HL-60 (cell line): ENCODE data around the gene DOK6.

Experiments used
- DNase-seq, 2 experiments: peaks; one replicate each; pipeline ENCODE4 v3.0.0-alpha.2; 2010 to 2020; ENCODE audit warnings: low read depth in 1 of 2, low spot score in 1 of 2
- H3K27ac ChIP-seq: fragments of 250-450 bp; sonication (Bioruptor Pico); replicated peaks from 2 replicates; pipeline ENCODE4 v1.5.1; 2020; ENCODE audit warnings: mild to moderate bottlenecking, moderate library complexity
- H3K27me3 ChIP-seq: fragments of 250-450 bp; sonication (Bioruptor Pico); 2 replicates; pipeline ENCODE4 v1.5.1; 2021; ENCODE audit warnings: mild to moderate bottlenecking, moderate library complexity; ENCODE audit not compliant: insufficient read depth, poor library complexity, severe bottlenecking
- H3K4me3 ChIP-seq: replicated peaks from 2 replicates; pipeline ENCODE4 v1.5.1; 2011; ENCODE audit warnings: mild to moderate bottlenecking, control low read depth, low read length; ENCODE audit not compliant: insufficient read depth
- GABPA ChIP-seq: IDR thresholded peaks from 2 replicates; pipeline ENCODE4 v1.6.1; 2012; ENCODE audit warnings: low read depth
- POLR2AphosphoS5 ChIP-seq: IDR thresholded peaks from 2 replicates; pipeline ENCODE4 v1.6.1; 2012; ENCODE audit warnings: low read depth
- REST ChIP-seq: IDR thresholded peaks from 2 replicates; pipeline ENCODE4 v1.6.1; 2012; ENCODE audit warnings: low read depth; ENCODE audit not compliant: insufficient replicate concordance
- SPI1 ChIP-seq: IDR thresholded peaks from 2 replicates; pipeline ENCODE4 v1.6.1; 2012; ENCODE audit warnings: low read depth, mild to moderate bottlenecking, borderline replicate concordance
- TF ChIP-seq, protein P1 (sequence below): IDR thresholded peaks from one replicate; pipeline ENCODE4 v1.5.1; 2011; ENCODE audit warnings: low read length, control low read depth, inconsistent platforms; ENCODE audit not compliant: insufficient read depth

The DOK6 gene

DNA sequence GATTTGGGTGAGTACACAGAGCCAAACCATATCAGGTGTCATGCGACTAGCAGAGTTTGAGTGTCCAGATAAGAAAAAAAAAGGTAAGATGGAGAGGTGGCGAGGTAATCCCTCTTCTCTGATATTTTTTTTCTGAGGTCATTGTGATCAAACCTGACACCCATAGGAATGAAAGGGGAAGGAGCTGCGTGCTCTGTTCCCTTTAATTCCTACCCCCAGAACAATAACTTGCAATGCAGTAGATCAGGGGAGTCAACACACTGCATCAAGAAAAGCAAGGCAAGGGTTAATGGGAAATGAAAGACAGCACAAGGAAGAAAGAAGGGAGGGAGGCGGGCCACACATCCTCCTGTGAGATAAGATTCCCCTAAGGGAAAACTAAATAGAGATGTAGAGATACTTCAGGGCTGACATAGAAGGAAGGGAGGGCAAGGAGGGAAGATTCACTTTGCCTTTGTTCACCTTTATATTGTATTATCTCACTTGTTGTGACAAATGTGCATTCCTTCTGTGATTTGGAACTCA is 414.2 kb downstream of the DOK6 start:
- H3K4me3 ChIP-seq, result no peak overlapping the region
- no peak for DNase-seq
- H3K27me3 ChIP-seq, result peaks cover 2% of the 10 kb centered on the region
- no peak overlapping the region for H3K27ac ChIP-seq
- TF ChIP-seq SPI1, result no peak
- TF ChIP-seq POLR2AphosphoS5, result no peak
- no peak for TF ChIP-seq REST
- TF ChIP-seq, protein P1, sequence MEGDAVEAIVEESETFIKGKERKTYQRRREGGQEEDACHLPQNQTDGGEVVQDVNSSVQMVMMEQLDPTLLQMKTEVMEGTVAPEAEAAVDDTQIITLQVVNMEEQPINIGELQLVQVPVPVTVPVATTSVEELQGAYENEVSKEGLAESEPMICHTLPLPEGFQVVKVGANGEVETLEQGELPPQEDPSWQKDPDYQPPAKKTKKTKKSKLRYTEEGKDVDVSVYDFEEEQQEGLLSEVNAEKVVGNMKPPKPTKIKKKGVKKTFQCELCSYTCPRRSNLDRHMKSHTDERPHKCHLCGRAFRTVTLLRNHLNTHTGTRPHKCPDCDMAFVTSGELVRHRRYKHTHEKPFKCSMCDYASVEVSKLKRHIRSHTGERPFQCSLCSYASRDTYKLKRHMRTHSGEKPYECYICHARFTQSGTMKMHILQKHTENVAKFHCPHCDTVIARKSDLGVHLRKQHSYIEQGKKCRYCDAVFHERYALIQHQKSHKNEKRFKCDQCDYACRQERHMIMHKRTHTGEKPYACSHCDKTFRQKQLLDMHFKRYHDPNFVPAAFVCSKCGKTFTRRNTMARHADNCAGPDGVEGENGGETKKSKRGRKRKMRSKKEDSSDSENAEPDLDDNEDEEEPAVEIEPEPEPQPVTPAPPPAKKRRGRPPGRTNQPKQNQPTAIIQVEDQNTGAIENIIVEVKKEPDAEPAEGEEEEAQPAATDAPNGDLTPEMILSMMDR, result no peak

GRCh38 chr18:69817335-69817940 is 416.8 kb downstream of the DOK6 start:
- H3K4me3 ChIP-seq, result no peak overlapping the region
- TF ChIP-seq REST, result no peak
- TF ChIP-seq POLR2AphosphoS5, result no peak
- TF ChIP-seq SPI1, result no peak
- TF ChIP-seq GABPA, result no peak
- TF ChIP-seq, protein P1, result no peak
- H3K27ac ChIP-seq, result no peak overlapping the region
- no peak for DNase-seq
- no peaks in the 10 kb centered on the region for H3K27me3 ChIP-seq

GRCh38 chr18:69819460-69819859 is 418.8 kb downstream of the DOK6 start:
- Histone ChIP-seq H3K4me3 (no peak overlapping the region), H3K27ac (no peak overlapping the region), H3K27me3 (no peaks in the 10 kb centered on the region)
- no peak for TF ChIP-seq GABPA
- no peak for TF ChIP-seq REST
- no peak for TF ChIP-seq SPI1
- TF ChIP-seq, protein P1, result no peak
- no peak for TF ChIP-seq POLR2AphosphoS5
- DNase-seq, result no peak
